Activated T-cell treated with anti-CD3 and anti-CD28 coated beads, Interleukin-2, amount 50 U/mL, for 1 hour (primary cell): Measurements from ENCODE around the gene ZNF483.
"Not testable (repeated sequence)": the region's sequence is repeated elsewhere in the genome, so short reads cannot be mapped to it uniquely, and the experiment has no call there.

Source experiments
- DNase-seq: peaks from one replicate; pipeline ENCODE4 v3.0.0-alpha.2; 2020

Gene ZNF483

DNA sequence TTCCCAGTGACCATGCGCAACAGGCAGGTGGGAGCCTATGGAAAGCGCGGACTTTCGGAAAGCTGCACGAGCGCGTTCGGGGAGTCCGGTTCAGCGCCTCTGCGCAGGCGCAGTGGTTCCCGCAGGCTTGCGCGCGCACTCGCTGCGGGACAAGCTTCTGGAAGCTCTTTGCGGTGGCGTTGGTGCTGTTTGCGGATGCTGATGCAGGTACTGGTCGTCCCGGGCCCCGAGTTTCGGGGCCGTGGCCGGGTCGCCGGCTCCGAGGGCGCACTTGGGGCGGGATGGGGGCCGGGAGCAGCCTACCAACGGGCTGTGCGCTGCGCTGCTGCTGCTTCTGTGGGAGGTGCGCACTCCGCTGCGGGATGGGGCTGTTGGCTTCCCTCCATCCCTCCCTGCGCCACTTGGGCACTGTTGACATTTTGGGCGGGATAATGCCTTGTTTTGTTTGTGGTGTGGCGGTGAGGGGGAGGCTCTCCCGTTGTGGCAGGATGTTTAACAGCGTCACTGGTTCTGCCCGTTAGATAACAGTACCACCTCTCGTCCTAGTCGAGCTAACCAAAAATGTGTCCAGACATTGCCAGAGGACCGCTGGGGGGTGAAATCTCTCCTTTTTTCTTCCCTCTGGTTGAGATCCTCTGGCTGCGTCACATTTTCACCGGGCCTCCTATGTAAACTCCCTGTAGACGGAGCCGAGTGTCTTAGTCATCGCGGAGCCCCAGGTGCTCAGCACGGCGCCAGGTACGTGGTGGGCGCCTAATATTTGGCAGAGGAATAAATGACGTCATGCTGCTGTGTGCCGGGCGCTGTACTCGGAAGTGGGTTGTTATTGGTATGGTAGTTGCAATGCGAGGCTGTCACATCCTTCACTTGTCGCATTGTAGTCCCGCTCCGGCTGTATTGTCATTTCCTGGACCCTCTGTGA, at the start of gene ZNF483:
Gene ZNF483 (plus strand): TSS at position 124 of the 922 bp plus-strand sequence. CDS start 2,217 bp downstream, outside the sequence.
- peak; percentile 77 for DNase-seq

DNA sequence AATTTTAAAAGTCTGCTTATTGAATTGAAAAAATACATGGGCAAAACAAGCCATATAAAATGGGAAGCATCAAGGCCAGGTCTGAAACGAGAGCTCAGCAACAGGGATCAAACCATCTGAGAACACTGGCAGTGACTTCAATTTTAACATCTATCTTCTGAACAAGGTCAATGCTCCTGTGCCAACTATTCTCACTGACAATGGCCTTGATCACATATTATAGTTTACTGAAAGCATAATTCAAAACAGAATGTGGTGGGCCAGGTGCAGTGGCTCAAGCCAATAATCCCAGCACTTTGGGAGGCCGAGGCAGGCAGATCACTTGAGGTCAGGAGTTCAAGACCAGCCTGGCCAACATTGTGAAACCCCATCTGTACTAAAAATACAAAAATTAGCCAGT, 49.8 kb upstream of the ZNF483 start:
- DNase-seq = no peak

DNA sequence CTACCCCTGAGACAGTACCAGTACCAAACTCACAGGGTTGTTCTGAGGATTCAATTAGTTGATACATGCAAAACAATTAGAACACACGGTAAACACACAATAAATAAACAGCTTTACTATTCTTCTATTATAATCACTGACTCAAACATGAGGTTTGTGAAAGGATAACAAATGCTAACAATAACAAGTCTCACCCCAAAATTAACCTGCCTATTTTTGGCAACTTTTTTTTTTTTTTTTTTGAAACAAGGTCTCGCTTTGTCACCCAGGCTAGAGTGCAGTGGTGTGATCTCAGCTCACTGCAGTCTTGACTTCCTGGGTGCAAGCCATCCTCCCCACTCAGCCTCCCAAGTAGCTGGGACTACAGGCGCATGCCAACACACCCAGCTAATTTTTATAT, 47.3 kb upstream of the ZNF483 start:
- no peak for DNase-seq

DNA sequence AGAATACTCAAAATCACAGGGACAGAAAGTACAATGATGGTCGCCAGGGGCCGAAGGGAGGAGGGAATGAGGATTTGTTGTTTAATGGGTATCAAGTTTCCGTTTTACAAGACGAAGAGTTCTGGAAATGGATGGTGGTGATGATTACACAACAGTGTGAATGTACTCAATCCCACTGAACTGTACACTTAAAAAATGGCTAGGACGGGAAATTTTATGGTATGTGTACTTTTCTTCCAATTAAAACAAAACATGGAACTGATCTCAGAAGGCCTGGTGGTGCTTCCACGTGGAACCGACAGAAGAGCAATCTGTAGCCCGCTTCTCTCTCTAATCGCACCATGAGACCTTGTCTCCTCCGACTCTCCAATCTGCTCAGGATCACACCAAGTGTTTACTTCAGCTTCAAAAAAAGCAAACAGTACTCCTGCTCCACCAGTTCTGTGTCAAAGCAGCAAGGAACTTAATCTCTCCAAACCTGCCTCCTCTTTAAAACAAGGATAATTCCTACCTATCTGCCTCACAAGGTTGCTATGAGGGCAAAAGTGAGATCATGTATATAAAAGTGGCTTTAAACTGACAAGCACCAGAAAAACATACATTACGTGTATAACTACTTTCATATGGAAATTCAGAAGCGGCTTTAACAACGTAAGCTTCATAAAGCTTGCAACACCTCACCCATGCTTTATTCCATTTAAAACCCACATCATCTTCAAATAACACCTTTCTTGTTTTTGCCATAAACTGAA, 42.9 kb upstream of the ZNF483 start:
- DNase-seq = no peak

DNA sequence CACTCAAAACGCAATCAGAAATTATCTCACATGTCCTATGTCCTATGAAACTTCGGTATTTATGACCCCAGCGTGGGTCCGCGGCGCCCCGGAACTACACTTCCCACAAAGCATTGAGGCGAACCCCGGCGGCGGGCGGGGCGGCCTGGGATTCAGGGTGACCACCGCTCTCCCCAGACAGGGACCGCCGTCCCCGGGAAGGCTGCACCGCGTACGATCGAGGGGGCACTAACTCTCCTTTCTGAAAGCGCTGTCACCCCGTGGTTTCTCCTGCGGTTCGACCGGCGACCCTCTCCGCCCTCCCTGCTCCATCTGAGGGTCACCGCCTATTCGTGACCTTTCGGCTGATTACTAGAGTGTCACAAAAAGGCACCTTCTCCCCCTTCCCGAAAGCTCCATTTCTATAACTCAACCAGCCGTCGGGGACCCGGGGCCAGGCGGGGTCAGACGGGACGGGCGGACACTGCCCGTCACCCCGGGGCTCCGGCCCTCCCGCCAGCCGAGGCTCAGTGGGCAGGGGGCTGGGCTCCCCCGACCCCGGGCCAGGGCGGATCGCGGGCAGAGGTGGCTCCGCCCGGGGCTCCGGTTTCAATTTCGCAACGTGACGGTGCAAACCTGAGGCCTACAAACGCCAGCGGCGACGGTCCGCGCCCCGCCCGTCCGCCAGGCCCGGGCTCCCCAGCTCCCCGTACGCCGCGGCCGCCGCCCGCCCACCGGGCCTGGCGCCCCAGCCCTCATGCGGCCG, 42.1 kb upstream of the ZNF483 start:
- DNase-seq = peak; percentile 72

DNA sequence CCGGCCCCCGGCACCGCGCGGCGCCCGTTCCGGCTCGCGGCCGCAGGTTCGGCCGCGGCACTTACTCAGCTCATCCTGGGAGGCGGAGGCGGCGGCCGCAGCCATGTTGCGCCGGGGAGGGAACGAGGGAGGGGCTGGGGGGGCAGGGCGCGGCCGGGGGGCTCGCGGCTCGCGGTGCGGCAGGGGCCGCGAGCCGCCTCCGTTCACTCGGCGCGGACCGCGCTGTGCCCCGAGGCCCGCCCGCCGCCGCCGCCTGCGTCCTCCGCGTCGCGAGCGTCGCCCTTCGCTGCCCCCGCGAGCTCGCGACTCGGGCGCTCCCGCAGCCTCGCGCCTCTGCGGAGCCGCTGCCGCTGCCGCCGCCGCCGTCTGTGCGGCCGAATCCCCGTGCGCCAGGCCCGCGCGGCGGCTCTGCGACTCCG, 41.5 kb upstream of the ZNF483 start:
- DNase-seq = peak; percentile 68

DNA sequence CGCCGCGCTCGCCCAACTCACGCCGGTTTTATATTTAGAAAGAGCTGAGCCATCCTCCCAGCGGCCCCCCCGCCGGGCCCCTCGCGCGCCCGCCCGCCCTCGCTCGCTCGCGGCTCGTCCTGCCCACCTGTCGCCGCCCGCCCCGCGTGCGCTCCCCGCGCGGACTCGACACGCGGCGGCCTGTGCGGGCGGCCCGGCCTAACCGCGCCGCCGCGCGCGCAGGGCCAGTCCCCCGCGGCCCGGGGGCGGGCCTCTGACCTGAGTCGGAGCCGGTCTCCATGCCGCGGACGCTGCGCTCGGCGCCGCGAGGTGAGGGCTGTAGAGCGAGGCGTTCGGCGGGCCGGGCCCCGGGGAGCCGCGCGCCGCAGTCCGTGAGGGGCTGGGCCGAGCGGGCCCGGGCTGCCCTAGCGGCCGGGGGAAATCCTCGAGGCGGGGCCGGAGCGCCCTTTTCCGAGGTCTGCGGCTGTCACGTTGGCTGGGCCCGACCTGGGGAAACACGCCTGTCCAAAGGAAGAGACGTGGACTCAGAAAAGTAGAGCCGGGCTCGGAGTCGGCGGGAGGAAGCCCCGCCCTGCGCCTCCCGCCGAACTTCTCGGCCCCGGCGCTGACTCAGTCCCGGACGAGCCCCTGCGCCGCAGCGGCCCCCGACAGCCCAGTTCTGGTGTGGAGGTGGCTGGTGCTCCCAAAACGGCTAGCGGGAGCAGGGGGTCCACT, 41.0 kb upstream of the ZNF483 start, which contains the start of gene ECPAS:
Gene ECPAS (minus strand): TSS at position 526 of the 714 bp plus-strand sequence. CDS start 11,465 bp downstream, outside the sequence.
- DNase-seq = peak; percentile 75

DNA sequence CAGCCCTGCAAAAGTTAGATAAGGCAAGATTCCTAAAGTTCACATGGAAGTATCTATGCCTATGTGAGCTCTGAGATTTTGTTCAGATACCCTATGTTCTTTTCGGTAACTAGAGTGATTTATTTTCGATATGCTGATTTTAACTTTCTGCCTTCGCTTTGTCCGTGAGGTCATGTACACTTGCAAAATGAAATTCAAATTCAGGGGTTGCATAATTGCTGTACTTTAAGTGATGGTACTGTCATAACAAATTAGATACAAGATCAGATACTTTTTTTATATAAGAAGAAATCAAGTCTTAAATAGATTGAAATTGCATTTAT, 40.4 kb upstream of the ZNF483 start:
- no peak for DNase-seq

DNA sequence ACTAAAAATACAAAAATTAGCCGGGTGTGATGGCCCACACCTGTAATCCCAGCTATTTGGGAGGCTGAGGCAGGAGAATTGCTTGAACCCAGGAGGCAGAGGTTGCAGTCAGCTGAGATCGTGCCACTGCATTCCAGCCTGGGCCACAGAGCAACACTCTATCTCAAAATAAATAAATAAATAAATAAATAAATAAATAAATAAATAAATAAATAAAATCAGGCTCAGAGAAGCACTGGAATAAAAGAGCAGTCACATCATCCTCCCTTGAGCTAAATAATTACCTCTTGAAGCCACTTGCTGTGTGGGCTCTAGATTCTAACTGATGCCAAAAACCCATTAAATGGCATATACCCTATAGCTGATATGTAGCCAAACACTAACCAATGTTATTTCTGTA, 27.8 kb upstream of the ZNF483 start:
- not testable (repeated sequence) for DNase-seq

DNA sequence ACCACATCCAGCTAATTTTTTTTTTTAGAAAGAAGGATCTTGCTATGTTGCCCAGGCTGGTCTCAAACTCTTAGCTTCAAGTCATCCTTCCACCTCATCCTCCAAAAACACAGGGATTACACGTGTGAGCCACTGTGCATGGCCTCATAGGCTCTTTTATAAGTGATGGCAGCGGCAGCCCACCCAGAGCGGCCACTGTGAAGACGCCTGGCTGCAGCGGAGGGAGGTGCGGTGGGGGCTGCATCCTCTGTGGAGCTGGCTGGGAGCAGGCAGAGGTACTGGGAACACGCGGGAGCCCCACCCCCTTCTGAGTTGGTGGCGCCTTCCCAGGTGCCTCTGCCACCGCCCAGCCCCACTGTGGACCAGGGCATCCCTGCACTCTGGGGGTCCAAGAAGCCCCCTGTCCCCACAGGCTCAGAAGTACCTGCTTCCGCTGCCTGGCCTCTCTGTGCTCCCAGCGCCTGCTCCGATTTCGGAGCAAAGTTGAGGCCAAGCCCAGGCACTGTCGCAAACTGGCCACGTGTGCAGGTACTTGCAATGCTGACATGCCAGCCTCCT, 23.9 kb upstream of the ZNF483 start:
- DNase-seq = no peak

DNA sequence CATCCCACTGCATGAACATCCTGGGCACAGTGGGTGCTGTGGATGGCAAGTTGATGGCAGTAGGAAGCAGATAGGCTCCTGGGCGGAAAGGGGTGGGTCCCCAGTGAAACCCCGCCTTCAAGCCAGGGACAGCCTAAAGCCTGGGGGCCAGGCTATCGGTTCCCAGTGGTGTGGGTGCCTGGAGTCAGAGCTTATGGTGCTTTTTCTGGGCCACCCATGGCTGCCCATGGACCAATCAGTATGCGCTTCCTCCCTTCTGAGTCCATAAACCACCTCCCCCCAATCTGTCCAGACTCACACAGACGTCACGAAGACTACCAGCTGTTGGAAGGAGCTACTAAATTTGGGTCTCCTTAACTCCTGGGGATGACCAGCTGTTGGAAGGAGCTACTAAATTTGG, 23.3 kb upstream of the ZNF483 start:
- DNase-seq = no peak

DNA sequence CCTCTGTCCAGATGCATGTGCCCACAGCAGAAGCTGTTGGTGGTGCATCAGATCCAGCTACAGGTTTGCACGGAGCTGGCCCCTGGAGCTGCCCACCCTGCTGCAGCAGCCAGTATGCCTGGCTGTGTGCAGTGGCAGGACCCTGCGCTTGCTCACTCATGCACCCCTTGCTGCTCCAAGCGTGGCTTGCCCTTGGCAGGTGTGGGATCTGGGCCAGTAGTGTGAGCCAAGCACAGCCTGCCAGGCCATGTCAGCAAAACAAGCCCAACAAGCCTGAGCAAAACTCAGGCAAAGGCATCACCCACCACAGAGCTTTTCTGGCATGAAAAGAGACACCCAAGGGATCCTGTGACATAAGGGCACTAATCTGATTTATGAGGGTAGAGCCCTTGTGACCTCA, 22.5 kb upstream of the ZNF483 start:
- DNase-seq = no peak

DNA sequence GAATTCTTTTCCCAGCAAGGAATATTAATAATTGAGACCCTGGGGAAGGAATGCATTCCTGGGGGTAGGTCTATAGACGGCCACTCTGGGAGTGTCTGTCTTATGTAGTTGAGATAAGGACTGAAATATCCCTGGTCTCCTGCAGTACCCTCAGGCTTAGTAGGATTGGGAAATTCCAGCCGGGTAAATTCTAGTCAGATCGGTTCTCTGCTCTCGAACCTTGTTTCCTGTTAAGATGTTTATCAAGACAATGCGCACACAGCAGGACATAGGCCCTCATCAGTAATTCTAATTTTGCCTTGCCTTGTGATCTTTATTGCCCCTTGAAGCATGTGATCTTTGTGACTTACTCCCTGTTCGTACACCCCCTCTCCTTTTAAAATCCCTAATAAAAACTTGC, 13.4 kb upstream of the ZNF483 start:
- DNase-seq = not testable (repeated sequence)

DNA sequence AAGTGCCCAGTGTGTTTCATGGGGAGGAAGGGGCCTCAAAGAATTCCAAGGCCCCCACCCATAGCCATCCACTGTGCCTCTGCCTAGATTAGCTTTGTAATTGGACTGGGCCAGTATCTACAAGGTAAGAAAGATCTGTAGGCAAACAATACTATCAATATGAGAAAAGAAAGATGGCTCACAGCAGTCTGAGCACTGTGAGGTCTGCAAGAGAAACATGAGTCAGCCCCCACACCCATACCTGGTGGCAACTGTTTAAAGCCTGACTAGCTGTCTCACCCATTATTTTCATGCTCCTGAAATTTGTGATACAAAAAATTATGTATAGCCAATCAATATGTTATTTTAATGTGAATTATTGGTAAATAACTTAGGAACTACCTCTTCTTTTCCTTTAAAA, 10.0 kb upstream of the ZNF483 start:
- DNase-seq = no peak

DNA sequence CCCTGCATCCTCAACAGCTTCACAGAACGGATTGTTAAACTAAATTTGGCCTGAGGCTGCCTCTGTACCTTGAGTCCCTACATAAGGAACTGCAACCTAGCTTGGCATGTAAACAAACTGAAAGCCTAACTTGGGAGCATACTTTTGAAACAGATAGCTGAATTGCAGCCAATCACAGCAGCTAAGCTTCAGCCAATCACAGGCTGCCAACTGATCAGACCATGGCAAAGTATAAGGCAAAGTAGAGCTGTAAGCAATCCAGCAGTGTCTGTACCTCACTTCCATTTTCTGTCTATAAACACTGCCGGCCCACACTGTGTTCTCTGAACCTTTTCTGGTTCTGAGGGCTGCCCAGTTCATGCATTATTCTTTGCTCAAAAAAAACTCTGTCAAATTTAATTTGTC, 8.9 kb upstream of the ZNF483 start:
- no peak for DNase-seq

DNA sequence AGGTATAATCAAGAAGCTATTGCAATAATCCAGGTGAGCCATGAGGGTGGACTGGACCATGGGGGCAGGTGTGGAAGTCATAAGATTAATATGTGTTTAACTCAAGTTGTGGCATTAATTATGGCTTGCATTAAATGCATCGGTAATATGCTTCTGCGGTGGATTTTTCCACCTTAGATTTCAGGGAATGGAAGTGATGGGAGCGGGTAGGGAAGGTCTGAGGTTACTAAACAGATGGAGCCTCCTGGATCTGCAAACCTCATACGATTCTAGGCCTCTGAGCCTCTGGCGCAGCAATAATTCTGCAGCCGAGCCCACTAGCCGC, 286 bp upstream of the ZNF483 start:
- no peak for DNase-seq

DNA sequence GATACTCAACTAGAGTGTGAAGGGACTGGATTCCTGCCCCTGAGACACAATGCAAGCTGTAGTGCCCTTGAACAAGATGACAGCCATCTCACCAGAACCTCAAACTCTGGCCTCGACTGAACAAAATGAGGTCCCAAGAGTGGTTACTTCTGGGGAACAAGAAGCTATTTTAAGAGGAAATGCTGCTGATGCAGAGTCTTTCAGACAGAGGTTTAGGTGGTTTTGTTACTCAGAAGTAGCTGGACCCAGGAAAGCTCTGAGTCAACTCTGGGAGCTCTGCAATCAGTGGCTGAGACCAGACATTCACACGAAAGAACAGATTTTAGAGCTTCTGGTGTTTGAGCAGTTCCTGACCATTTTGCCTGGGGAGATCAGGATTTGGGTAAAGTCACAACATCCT, 2.4 kb downstream of the ZNF483 start:
- no peak for DNase-seq

DNA sequence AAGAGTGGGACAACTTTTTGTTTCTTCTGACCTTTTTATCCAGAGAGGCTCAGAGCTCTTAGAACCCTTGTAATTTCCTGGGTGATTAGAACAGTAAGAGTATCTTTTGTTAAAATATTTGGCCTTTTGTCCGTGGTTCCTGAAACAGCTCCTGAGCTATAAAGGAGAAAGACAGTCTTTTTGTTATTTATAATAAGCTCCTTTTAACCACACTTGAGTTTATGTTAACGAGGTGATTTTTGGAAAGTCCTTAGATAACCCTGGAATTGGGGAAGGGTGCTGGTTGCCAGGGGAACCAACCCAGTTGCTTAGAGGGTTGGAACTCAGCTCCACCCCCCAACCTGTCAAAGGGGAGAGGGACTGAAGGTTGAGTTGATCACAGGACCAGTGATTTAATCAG, 4.8 kb downstream of the ZNF483 start:
- no peak for DNase-seq

DNA sequence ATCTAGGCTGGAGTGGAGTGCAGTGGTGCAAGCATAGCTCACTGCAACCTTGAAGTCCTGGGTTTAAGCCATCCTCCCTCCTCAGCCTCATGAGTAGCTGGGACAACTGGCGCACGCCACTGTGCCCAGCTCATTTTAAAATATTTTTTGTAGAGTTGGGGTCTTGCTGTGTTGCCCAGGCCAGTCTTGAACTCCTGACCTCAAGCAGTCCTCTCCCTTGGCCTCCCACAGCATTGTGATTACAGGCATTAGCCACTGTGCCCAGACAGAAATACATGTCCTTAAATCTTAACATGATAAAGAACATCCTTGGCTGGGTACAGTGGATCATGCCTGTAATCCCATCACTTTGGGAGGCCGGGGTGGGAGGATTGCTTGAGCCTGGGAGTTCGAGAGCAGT, 6.7 kb downstream of the ZNF483 start:
- DNase-seq = no peak

DNA sequence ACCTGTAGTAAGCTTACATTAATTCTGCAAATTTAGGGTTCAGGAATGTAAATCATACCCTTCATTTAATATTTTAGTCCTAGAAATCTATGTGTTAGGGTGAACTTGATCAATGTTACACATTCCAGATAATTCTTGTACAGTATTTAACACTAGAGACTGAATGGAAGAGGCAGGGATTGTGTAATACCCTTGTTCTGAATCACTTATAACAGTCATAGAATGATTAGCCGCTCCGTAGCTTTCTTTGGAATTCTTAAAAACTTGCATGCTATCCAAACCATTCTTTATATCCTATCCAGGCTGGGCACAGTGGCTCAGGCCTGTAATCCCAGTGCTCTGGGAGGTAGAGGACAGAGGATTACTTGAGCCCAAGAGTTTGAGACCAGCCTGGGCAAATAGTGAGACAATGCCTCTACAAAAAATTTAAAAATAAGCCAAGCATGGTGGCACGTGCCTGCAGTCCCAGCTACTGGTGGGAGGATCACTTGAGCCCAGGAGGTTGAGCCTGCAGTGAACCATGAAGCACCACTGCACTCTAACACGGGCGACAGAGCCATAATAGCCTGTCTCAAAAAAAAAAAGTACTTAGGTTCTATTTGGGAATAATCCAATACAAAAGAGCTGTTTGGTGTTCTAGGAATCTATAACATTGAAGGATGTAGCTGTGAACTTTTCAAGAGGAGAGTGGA, 8.3 kb downstream of the ZNF483 start:
- no peak for DNase-seq

DNA sequence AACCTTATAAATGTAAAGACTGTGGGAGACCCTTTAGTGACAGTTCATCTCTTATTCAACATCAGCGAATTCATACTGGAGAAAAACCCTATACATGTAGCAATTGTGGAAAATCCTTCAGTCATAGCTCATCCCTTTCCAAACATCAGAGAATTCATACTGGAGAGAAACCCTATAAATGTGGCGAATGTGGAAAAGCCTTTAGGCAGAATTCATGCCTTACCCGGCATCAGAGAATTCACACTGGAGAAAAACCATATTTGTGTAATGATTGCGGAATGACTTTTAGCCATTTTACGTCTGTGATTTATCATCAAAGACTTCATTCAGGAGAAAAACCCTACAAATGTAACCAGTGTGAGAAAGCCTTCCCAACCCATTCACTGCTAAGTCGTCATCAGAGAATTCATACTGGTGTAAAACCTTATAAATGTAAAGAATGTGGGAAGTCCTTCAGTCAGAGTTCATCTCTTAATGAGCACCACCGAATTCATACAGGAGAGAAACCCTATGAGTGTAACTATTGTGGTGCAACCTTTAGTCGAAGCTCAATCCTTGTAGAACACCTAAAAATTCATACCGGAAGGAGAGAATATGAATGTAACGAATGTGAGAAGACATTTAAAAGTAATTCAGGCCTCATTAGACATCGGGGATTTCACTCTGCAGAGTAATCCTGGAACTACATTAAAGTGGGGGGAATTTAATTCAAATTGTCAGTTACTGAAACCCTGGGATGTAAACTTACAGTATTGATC, 17.7 kb downstream of the ZNF483 start:
- DNase-seq = no peak
